Immature natural killer cell (primary cell): ENCODE measurements around the gene C1D. TPM values are rescaled to one million over a fixed set of nuclear protein-coding genes. Genes with fewer than 3 reads are reported as not detected.

ENCODE experiments used
- DNase-seq, 3 donors: peaks; one replicate each; pipeline ENCODE4 v3.0.0; 2022; ENCODE audit warnings: mixed read lengths in 1 of 3
- H3K27ac Mint-ChIP-seq, 6 donors: one replicate each; pipeline ENCODE4 v1.8.0; 2020; ENCODE audit warnings: mixed read lengths in 6 of 6, mild to moderate bottlenecking in 5 of 6, inconsistent platforms in 4 of 6, moderate library complexity in 3 of 6
- H3K27me3 Mint-ChIP-seq, 3 donors: one replicate each; pipeline ENCODE4 v1.8.0; 2020 to 2021; ENCODE audit warnings: low read depth in 3 of 3, mild to moderate bottlenecking in 3 of 3, mixed read lengths in 3 of 3, moderate library complexity in 3 of 3, inconsistent platforms in 1 of 3
- H3K36me3 Mint-ChIP-seq, 3 donors: one replicate each; pipeline ENCODE4 v1.8.0; 2020; ENCODE audit warnings: mixed read lengths in 3 of 3, inconsistent platforms in 2 of 3, mild to moderate bottlenecking in 2 of 3
- H3K4me1 Mint-ChIP-seq, 2 donors: one replicate each; pipeline ENCODE4 v1.8.0; 2020; ENCODE audit warnings: inconsistent platforms in 2 of 2, mild to moderate bottlenecking in 2 of 2, mixed read lengths in 2 of 2, moderate library complexity in 1 of 2
- H3K4me3 Mint-ChIP-seq, 5 donors: one replicate each; pipeline ENCODE4 v1.8.0; 2020; ENCODE audit warnings: mild to moderate bottlenecking in 5 of 5, mixed read lengths in 5 of 5, inconsistent platforms in 3 of 5, moderate library complexity in 3 of 5
- H3K9me3 Mint-ChIP-seq, 6 donors: one replicate each; pipeline ENCODE4 v1.8.0; 2020; ENCODE audit warnings: mild to moderate bottlenecking in 6 of 6, mixed read lengths in 6 of 6, inconsistent platforms in 4 of 6, moderate library complexity in 3 of 6
- polyA plus RNA-seq, 3 donors: library from polyadenylated mRNA; unstranded; fragments of 300-500 nt; fragmentation: Illumina TruSeq; gene quantifications; one replicate each; pipeline ENCODE4 v1.2.3, GENCODE V29; 2021

C1D gene
- polyA plus RNA-seq, 3 donors from 2014 or later: 5.1 to 48.6 (median 32.2) TPM

- H3K4me3 Mint-ChIP-seq: no peak overlapping the region
- H3K27me3 Mint-ChIP-seq: peaks cover 0 to 2% (median 0%) of the 10 kb centered on the region in 3 donors
- H3K4me1 Mint-ChIP-seq: peaks cover 16 to 40% of the 10 kb centered on the region in 2 donors
- H3K27ac Mint-ChIP-seq: no peak overlapping the region
- DNase-seq: no peak
- peaks cover 4 to 26% (median 10%) of the 10 kb centered on the region in 3 donors for H3K36me3 Mint-ChIP-seq
- H3K9me3 Mint-ChIP-seq: no peaks in the 10 kb centered on the region
Measured at GRCh38 chr2:68046224-68046623, 16.6 kb downstream of the C1D start.

- no peak overlapping the region for H3K27ac Mint-ChIP-seq
- H3K4me3 Mint-ChIP-seq: no peak overlapping the region
- peaks cover 0 to 2% (median 0%) of the 10 kb centered on the region in 3 donors for H3K27me3 Mint-ChIP-seq
- peaks cover 4 to 26% (median 10%) of the 10 kb centered on the region in 3 donors for H3K36me3 Mint-ChIP-seq
- peaks cover 9 to 32% of the 10 kb centered on the region in 2 donors for H3K4me1 Mint-ChIP-seq
- no peaks in the 10 kb centered on the region for H3K9me3 Mint-ChIP-seq
- DNase-seq: no peak
Measured at GRCh38 chr2:68045342-68045741, 17.5 kb downstream of the C1D start.

DNA sequence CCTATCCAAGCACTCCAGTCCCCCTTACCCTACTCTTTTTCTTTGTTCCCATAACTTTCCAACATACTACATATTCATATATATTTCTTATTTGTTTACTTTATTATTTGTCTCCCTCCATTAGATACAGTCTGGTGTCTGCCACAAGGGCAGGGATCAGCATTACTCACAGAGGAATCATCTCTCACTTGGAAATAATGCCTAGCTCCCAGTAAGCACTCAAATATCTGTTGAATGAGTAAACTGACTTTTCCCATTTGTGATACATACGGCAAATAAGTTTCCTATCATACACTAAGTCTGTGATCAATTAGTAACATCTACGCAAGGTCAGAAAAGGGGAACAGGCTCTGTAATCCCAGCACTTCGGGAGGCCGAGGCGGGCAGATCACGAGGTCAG, 18.7 kb downstream of the C1D start:
- DNase-seq: no peak
- peaks cover 4 to 26% (median 10%) of the 10 kb centered on the region in 3 donors for H3K36me3 Mint-ChIP-seq

DNA sequence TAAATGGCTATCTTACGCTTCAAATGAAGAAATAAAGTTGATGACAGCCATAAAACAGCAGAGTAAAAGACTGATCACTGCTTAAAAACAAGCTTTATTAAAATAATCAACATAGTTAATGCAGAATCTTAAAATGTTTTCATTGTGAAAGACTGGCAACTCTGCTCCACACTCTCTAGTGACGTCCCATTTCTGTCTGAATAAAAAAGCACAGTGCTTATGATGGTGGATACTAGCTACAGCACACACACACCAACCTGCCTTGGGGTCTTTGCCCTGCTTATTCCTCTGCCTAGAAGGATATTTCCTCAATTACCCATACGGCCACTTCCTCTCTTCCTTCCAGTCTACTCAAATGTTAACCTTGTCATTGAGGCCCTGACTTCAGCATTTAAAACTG, 19.1 kb downstream of the C1D start:
- no peak for DNase-seq
- Mint-ChIP-seq H3K27ac (no peak overlapping the region), H3K27me3 (peaks cover 0 to 2% (median 0%) of the 10 kb centered on the region in 3 donors), H3K4me1 (peaks cover 4 to 16% of the 10 kb centered on the region in 2 donors), H3K9me3 (no peaks in the 10 kb centered on the region), H3K36me3 (peaks cover 4 to 26% (median 10%) of the 10 kb centered on the region in 3 donors), H3K4me3 (no peak overlapping the region)

More for the DNA sequence above, 18.7 kb downstream of the C1D start:
- no peak overlapping the region for H3K27ac Mint-ChIP-seq
- H3K9me3 Mint-ChIP-seq: no peaks in the 10 kb centered on the region
- H3K27me3 Mint-ChIP-seq: peaks cover 0 to 2% (median 0%) of the 10 kb centered on the region in 3 donors
- H3K4me3 Mint-ChIP-seq: no peak overlapping the region
- H3K4me1 Mint-ChIP-seq: peaks cover 5 to 19% of the 10 kb centered on the region in 2 donors

GRCh38 chr2:68043032-68043431, 19.8 kb downstream of the C1D start:
- no peak for DNase-seq
- Mint-ChIP-seq H3K4me1 (peaks cover 2 to 12% of the 10 kb centered on the region in 2 donors), H3K9me3 (no peaks in the 10 kb centered on the region), H3K36me3 (peaks cover 4 to 26% (median 10%) of the 10 kb centered on the region in 3 donors), H3K27me3 (peaks cover 0 to 2% (median 0%) of the 10 kb centered on the region in 3 donors), H3K27ac (peak overlapping the region in 1 of 6 donors; percentile 11), H3K4me3 (no peak overlapping the region)

- H3K9me3 Mint-ChIP-seq: no peaks in the 10 kb centered on the region
- H3K36me3 Mint-ChIP-seq: peaks cover 4 to 26% (median 10%) of the 10 kb centered on the region in 3 donors
- H3K4me3 Mint-ChIP-seq: no peak overlapping the region
- no peak overlapping the region for H3K27ac Mint-ChIP-seq
- no peak for DNase-seq
- peaks cover 2 to 6% of the 10 kb centered on the region in 2 donors for H3K4me1 Mint-ChIP-seq
- H3K27me3 Mint-ChIP-seq: peaks cover 0 to 2% (median 0%) of the 10 kb centered on the region in 3 donors
Measured at GRCh38 chr2:68041704-68042245, 21.0 kb downstream of the C1D start.

GRCh38 chr2:68040078-68040477, 22.7 kb downstream of the C1D start:
- Mint-ChIP-seq H3K9me3 (no peaks in the 10 kb centered on the region), H3K4me3 (no peak overlapping the region), H3K27ac (no peak overlapping the region), H3K27me3 (peaks cover 0 to 2% (median 0%) of the 10 kb centered on the region in 3 donors), H3K36me3 (peaks cover 4 to 20% (median 7%) of the 10 kb centered on the region in 3 donors), H3K4me1 (no peaks in the 10 kb centered on the region)
- DNase-seq: no peak

- H3K4me3 Mint-ChIP-seq: no peak overlapping the region
- H3K27ac Mint-ChIP-seq: no peak overlapping the region
- no peaks in the 10 kb centered on the region for H3K9me3 Mint-ChIP-seq
- peaks cover 0 to 2% (median 0%) of the 10 kb centered on the region in 3 donors for H3K27me3 Mint-ChIP-seq
- DNase-seq: no peak
- no peaks in the 10 kb centered on the region for H3K4me1 Mint-ChIP-seq
- H3K36me3 Mint-ChIP-seq: peaks cover 4 to 18% (median 4%) of the 10 kb centered on the region in 3 donors
Measured at GRCh38 chr2:68039317-68039716, 23.5 kb downstream of the C1D start.

- DNase-seq: no peak
- no peaks in the 10 kb centered on the region for H3K36me3 Mint-ChIP-seq
- no peaks in the 10 kb centered on the region for H3K9me3 Mint-ChIP-seq
- no peaks in the 10 kb centered on the region for H3K4me1 Mint-ChIP-seq
- H3K27me3 Mint-ChIP-seq: peaks cover 2 to 6% (median 4%) of the 10 kb centered on the region in 3 donors
- no peak overlapping the region for H3K4me3 Mint-ChIP-seq
- H3K27ac Mint-ChIP-seq: no peak overlapping the region
Measured at GRCh38 chr2:68032702-68033101, 30.1 kb downstream of the C1D start.

DNA sequence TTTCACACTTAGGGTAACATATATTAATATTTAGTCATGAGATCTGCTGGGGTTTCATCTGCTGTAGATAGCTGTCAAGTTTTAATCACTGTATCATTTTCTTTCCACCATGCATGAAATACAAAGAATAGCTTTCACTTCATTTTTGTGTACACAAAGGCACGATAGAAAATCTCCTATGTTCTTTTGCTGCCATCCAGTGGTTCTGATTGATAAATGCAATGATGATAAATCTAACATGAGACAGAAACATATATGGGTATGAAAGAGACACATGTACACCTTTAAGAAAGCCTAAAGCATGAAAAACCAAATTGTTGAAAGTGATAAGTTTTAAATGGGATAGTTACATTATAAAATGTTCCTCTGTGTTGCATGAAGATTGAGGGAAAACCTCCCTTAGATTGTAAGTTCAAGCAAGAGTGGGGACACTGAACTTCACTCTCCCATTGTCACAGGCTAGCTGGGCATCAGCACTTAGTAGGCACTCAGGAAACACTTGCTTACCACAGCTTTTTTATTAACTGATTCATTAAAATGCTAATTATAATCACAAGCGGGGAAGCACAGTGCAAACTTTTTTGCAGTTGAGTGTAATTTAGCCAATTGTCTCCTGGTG, 31.2 kb downstream of the C1D start:
- Mint-ChIP-seq H3K36me3 (no peaks in the 10 kb centered on the region), H3K27me3 (peaks cover 5 to 7% (median 6%) of the 10 kb centered on the region in 3 donors), H3K9me3 (no peaks in the 10 kb centered on the region), H3K4me1 (no peaks in the 10 kb centered on the region), H3K4me3 (no peak overlapping the region), H3K27ac (no peak overlapping the region)
- peak; percentile 19 to 36 (median 22) for DNase-seq

DNA sequence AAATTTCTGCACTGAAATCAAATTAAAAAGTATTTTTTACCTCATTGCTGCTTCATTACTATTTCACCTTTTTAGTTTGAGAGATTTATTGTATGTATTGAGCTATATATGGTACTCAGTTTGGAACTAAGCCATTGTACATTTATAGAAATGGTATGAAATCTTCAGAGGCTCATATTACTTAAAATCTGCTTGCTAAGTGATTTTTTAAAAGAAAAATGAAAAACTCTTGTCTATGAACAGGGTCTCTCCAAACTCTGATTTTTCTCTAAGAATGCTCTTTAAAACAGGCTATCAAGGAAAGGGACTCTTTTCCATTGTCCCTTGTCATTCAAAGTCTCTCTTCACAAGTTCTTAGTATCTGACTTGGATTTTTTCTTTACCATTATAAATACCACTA, 31.8 kb downstream of the C1D start:
- Mint-ChIP-seq H3K36me3 (no peaks in the 10 kb centered on the region), H3K27ac (no peak overlapping the region), H3K4me1 (no peaks in the 10 kb centered on the region), H3K9me3 (no peaks in the 10 kb centered on the region), H3K4me3 (no peak overlapping the region), H3K27me3 (peaks cover 5 to 7% (median 6%) of the 10 kb centered on the region in 3 donors)
- DNase-seq: no peak

DNA sequence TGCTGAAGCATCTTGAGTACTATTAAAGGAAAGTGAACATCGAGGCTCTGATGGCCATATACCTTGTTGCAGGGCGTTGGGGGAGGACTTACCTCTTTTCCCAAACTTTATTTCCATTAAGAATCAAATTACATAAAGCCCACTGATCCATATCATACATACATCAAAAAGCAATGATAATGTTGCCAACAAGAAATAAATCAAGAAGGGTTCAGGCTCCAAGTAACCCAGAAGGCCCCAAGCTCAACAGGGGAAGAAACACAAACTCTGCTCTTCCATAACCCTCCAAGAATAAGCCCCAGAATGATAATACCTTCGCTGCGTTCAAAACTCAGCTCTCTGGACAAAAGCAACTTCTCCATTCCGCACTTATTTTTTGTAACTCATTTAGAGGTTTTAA, 32.3 kb downstream of the C1D start:
- Mint-ChIP-seq H3K4me1 (no peaks in the 10 kb centered on the region), H3K27ac (no peak overlapping the region), H3K9me3 (no peaks in the 10 kb centered on the region), H3K27me3 (peaks cover 5 to 7% (median 6%) of the 10 kb centered on the region in 3 donors), H3K4me3 (no peak overlapping the region), H3K36me3 (no peaks in the 10 kb centered on the region)
- DNase-seq: no peak

DNA sequence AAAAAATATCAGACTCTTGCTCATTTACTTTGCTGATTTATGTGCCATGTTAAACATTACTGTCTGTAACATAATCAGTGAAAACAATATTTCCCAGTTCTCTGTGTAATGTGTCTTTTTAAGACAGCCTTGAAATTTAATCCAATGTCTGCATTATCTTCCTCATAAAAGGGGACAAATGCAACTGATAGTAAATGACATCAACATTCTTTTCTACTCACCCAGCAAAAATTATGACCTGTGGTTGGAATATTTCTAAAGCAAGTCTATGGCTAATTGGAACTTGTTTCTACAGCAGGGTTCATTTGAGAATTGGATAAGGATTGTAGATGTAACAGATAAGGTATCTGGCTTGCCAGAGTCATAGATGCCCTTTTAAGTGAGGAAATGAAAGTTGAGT, 34.8 kb downstream of the C1D start:
- no peaks in the 10 kb centered on the region for H3K9me3 Mint-ChIP-seq
- no peaks in the 10 kb centered on the region for H3K36me3 Mint-ChIP-seq
- H3K4me1 Mint-ChIP-seq: no peaks in the 10 kb centered on the region
- peaks cover 7 to 12% (median 9%) of the 10 kb centered on the region in 3 donors for H3K27me3 Mint-ChIP-seq
- DNase-seq: no peak
- no peak overlapping the region for H3K4me3 Mint-ChIP-seq
- no peak overlapping the region for H3K27ac Mint-ChIP-seq

DNA sequence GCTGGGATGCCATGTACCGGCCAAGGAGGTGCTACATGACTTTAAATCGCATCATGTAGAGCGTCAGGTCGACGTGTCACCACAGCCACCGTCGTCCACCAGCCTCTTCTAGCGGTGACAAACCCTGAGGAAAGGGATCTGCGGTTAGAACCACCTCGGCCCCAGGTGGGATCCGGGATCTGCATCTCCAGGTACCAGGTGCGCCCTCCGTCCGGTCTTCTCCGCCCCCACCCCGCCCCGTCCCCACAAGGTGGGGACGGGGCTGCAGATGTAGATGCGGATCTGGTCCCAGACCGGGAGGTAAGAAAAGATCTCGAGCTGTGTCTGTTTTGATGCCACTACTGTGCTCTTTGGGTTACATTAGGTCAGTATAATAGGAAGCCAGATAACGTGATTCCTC, 38.4 kb downstream of the C1D start:
- DNase-seq: no peak
- no peaks in the 10 kb centered on the region for H3K36me3 Mint-ChIP-seq
- peaks cover 11 to 13% (median 12%) of the 10 kb centered on the region in 3 donors for H3K27me3 Mint-ChIP-seq
- H3K4me1 Mint-ChIP-seq: no peaks in the 10 kb centered on the region
- H3K4me3 Mint-ChIP-seq: no peak overlapping the region
- H3K27ac Mint-ChIP-seq: no peak overlapping the region
- H3K9me3 Mint-ChIP-seq: peaks cover 0 to 2% (median 0%) of the 10 kb centered on the region in 6 donors
